HFFc6 (cell line): ENCODE results near the gene MSRB3. TPM values are rescaled to one million over a fixed set of nuclear protein-coding genes. Genes with fewer than 3 reads are reported as not detected.
"Not testable (repeated sequence)": the region's sequence is repeated elsewhere in the genome, so short reads cannot be mapped to it uniquely, and the experiment has no call there.

Experiments used
- DNase-seq: peaks from one replicate; pipeline ENCODE4 v3.0.0-alpha.2; 2018
- H3K27ac Mint-ChIP-seq: 2 replicates; pipeline ENCODE4 v1.8.0; 2020; ENCODE audit warnings: mild to moderate bottlenecking, mixed read lengths
- H3K27me3 Mint-ChIP-seq: 2 replicates; pipeline ENCODE4 v1.8.0; 2021; ENCODE audit warnings: mild to moderate bottlenecking, moderate library complexity, mixed read lengths; ENCODE audit not compliant: insufficient read depth
- H3K36me3 Mint-ChIP-seq: 2 replicates; pipeline ENCODE4 v1.8.0; 2021; ENCODE audit warnings: low read depth, mixed read lengths
- H3K4me1 Mint-ChIP-seq: 2 replicates; pipeline ENCODE4 v1.8.0; 2020; ENCODE audit warnings: low read depth, mixed read lengths
- H3K4me3 Mint-ChIP-seq: 2 replicates; pipeline ENCODE4 v1.8.0; 2020; ENCODE audit warnings: mild to moderate bottlenecking, moderate library complexity, mixed read lengths
- H3K9me3 Mint-ChIP-seq: 2 replicates; pipeline ENCODE4 v1.8.0; 2020; ENCODE audit warnings: mild to moderate bottlenecking, mixed read lengths
- total RNA-seq, 6 experiments: library from RNA; stranded (reverse); fragmentation: NEBNext Ultra II Directional; extraction: Animal tissue kit (Norgen Biotek cat#: 25700); gene quantifications; 2 replicates in 1 of 6; 3 replicates in 5 of 6; pipeline ENCODE4 v1.2.3, GENCODE V29; 2021
- TF ChIP-seq, protein P1 (sequence below): fragments of 200-600 bp; sonication (generic); IDR thresholded peaks from 2 replicates; pipeline ENCODE4 v1.5.0; 2021; ENCODE audit warnings: antibody characterized with exemption, mild to moderate bottlenecking

MSRB3 gene
- total RNA-seq, 6 experiments from 2014 or later = 108 to 143 (median 127) TPM

DNA sequence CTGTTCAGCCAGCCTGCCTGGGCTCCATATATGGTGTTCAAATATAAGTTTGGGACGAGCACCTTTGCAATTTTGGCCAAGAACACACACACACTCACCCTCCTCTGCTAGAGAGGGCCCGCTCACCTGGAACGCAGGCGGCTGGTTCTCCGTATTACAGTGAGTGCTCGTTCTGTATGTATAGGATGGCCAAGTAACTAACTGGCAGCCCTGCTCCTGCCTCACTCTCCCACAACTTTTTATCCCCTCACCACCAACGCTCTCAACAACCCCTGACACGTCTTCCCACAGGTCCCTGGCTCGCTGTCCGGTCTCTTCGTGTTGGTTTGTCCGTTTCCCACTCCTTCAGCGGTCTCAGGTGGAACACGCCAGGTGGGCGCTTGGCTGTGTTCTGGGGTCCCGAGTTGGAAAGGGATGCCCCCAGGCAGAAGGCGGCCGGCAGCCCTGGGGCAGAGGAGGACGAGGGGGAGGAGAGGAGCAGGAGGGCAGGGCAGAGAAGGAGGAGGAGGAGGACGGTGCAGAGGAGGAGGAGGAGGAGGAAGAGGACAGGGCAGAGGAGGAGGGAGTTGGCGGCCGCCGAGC, 398 bp upstream of the MSRB3 start:
- TF ChIP-seq, protein P1, sequence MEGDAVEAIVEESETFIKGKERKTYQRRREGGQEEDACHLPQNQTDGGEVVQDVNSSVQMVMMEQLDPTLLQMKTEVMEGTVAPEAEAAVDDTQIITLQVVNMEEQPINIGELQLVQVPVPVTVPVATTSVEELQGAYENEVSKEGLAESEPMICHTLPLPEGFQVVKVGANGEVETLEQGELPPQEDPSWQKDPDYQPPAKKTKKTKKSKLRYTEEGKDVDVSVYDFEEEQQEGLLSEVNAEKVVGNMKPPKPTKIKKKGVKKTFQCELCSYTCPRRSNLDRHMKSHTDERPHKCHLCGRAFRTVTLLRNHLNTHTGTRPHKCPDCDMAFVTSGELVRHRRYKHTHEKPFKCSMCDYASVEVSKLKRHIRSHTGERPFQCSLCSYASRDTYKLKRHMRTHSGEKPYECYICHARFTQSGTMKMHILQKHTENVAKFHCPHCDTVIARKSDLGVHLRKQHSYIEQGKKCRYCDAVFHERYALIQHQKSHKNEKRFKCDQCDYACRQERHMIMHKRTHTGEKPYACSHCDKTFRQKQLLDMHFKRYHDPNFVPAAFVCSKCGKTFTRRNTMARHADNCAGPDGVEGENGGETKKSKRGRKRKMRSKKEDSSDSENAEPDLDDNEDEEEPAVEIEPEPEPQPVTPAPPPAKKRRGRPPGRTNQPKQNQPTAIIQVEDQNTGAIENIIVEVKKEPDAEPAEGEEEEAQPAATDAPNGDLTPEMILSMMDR = no peak
- Mint-ChIP-seq H3K27ac (peak overlapping the region; percentile 61), H3K9me3 (no peaks in the 10 kb centered on the region), H3K4me1 (peaks cover 8% of the 10 kb centered on the region), H3K4me3 (peak overlapping the region; percentile 94), H3K27me3 (no peaks in the 10 kb centered on the region; the same call in 1 of the 2 replicates), H3K36me3 (peaks cover 12% of the 10 kb centered on the region)
- DNase-seq = no peak

DNA sequence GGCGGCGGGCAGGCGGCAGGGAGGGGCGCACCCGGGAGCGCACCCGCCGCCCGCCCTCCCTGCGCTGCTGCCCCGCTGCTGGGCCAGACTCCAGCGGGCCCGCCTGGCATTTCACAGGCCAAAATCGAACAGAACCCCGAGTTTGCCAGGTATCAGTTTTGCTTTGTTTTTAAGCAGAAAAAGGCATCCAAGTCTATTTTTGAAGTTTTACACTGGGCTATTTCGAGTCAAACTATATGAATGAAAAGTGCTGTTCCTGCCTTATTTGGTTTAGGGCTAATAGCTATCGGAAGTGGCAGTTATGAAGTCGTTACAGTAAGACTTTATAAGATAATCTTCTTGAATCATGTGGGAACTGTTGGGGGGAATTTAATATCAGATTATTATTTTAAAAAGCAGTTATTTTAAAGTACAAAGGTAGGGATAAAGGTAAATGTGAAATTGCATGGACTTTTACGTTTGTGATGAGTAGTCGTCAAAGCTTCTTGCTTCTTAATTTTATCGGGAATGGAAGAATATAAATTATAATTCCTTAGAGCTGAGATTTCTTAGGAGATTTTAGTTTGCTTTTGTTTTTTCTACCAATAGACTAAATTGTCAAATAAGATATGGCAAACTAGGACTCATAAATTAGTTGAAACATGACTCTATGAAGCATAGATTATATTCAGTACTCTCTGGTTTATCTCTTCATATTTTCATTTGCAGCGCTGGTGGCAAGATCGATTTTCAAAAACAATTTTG, 1.1 kb downstream of the MSRB3 start:
- Mint-ChIP-seq H3K27me3 (no peaks in the 10 kb centered on the region; the same call in 1 of the 2 replicates), H3K27ac (peak overlapping the region; percentile 79), H3K36me3 (peaks cover 12% of the 10 kb centered on the region), H3K4me1 (peaks cover 8% of the 10 kb centered on the region), H3K4me3 (peak overlapping the region; percentile 94), H3K9me3 (no peaks in the 10 kb centered on the region)
- DNase-seq = no peak
- TF ChIP-seq, protein P1 = no peak

DNA sequence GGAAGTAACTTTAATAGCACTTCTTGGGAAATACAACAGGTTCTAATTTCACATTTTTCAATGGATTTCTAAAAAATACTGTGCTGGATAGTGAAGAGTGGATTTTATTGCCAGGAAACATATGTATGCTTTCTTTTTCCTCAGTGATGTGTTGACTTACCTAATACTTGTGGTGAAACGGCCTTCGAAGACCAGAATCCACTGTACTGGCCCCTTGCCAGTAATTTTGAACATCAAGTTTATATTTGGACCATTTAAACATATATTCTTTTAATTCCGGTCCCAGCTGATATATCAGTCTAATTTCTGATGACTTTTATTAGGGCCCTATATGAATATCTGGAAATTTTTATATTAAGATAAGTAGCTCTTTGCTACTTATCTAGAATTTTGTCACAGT, 1.8 kb downstream of the MSRB3 start:
- H3K27me3 Mint-ChIP-seq = no peaks in the 10 kb centered on the region; the same call in 1 of the 2 replicates
- 0 out of 2 replicates have a peak overlapping the region, but pooled peaks have one; percentile 17 for H3K27ac Mint-ChIP-seq
- no peak for DNase-seq
- H3K9me3 Mint-ChIP-seq = no peaks in the 10 kb centered on the region
- H3K4me3 Mint-ChIP-seq = peak overlapping the region; percentile 94
- peaks cover 16% of the 10 kb centered on the region for H3K36me3 Mint-ChIP-seq
- TF ChIP-seq, protein P1 = no peak
- peaks cover 8% of the 10 kb centered on the region for H3K4me1 Mint-ChIP-seq

DNA sequence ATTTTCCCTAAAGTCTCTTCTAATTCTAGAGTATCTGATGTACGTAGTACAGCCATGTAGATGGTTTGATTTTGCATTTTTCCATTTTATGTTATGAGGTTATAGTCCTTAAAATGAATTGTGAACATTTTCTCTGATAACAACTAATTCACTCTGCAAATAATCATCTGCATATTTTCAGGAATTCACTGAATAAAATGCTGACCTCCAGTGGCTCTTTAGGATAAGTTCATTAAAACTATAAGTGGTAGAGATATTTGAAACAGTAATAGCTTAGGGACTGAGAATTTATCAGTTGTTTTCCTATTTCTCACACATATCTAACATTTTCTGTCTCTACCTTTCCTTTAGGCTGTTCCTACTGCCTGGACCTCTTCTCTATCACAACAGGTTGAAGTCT, 4.4 kb downstream of the MSRB3 start:
- H3K9me3 Mint-ChIP-seq = no peaks in the 10 kb centered on the region
- TF ChIP-seq, protein P1 = peak; percentile 61
- peak overlapping the region; percentile 53 for H3K4me3 Mint-ChIP-seq
- no peak for DNase-seq
- peaks cover 11% of the 10 kb centered on the region for H3K4me1 Mint-ChIP-seq
- peaks cover 21% of the 10 kb centered on the region for H3K36me3 Mint-ChIP-seq
- H3K27me3 Mint-ChIP-seq = no peaks in the 10 kb centered on the region; the same call in 1 of the 2 replicates
- peak overlapping the region; percentile 33 for H3K27ac Mint-ChIP-seq

DNA sequence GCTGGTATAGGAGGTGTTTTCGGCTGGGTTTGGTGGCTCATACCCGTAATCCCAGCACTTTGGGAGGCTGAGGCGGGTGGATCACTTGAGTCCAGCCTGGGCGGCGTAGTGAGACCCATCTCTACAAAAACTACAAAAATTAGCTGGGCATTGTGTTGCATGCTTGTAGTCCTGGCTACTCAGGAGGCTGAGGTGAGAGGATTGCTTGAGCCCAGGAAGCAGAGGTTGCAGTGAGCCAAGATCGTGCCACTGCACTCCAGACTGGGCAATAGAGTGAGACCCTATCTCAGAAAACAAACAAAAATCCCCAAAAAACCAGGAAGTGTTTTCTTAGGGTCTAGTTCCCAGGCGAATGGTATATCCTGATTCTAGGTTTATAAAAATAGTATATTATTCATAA, 7.0 kb downstream of the MSRB3 start:
- not testable (repeated sequence) for H3K27ac Mint-ChIP-seq, H3K9me3 Mint-ChIP-seq, DNase-seq, H3K4me3 Mint-ChIP-seq, H3K27me3 Mint-ChIP-seq
- Mint-ChIP-seq H3K36me3 (peaks cover 13% of the 10 kb centered on the region; the same call in 1 of the 2 replicates), H3K4me1 (peaks cover 10% of the 10 kb centered on the region)

DNA sequence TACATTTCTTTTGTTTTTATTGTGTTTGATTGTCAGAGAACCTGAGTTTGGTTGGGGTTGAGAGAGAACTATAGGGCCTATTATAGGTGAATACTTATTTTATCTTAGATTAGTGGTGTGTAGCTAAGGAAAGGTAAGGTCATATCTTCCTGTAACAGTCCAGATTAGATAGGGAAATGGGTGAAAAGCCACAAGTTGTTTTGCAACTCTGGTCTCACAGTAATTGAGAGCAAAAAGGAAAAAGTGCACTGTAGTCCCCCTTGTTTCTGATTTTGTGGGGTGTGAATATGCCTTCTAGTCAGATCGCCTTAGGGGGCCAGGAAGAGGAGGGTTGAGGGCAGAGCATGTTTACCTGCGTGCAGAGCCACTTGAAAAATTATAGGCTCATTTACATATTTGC, 8.9 kb downstream of the MSRB3 start:
- Mint-ChIP-seq H3K27me3 (peaks cover 1% of the 10 kb centered on the region; the same call in 1 of the 2 replicates), H3K4me1 (peaks cover 13% of the 10 kb centered on the region), H3K4me3 (no peak overlapping the region), H3K36me3 (peaks cover 9% of the 10 kb centered on the region; the same call in 1 of the 2 replicates), H3K27ac (no peak overlapping the region), H3K9me3 (no peaks in the 10 kb centered on the region)
- TF ChIP-seq, protein P1 = no peak
- DNase-seq = no peak
